Liver (tissue), 9 donors: ENCODE measurements around the gene BEAN1. TPM values are rescaled to one million over a fixed set of nuclear protein-coding genes. Genes with fewer than 3 reads are reported as not detected.
A peak's percentile ranks its signal among the peaks of the same experiment; 100 is the strongest.

Experiments used
- DNase-seq: peaks from one replicate; pipeline ENCODE4 v3.0.0-alpha.2; 2017; ENCODE audit warnings: low spot score
- H3K27ac ChIP-seq, 2 donors: one replicate each; pipeline ENCODE4 v1.7.0; 2013; ENCODE audit warnings: inconsistent platforms in 2 of 2, low read length in 2 of 2, control low read depth in 1 of 2, low read depth in 1 of 2, mild to moderate bottlenecking in 1 of 2
- H3K27me3 ChIP-seq, 4 donors: one replicate each; pipeline versions ENCODE4 v1.6.1 to v1.7.0; 2013; ENCODE audit warnings: low read length in 3 of 4, inconsistent platforms in 1 of 4, mild to moderate bottlenecking in 1 of 4, moderate library complexity in 1 of 4; ENCODE audit not compliant: control insufficient read depth in 4 of 4, insufficient read depth in 4 of 4
- H3K36me3 ChIP-seq, 4 donors: one replicate each; pipeline versions ENCODE4 v1.6.1 to v1.7.0; 2013; ENCODE audit warnings: low read length in 3 of 4, mild to moderate bottlenecking in 3 of 4, low read depth in 1 of 4, moderate library complexity in 1 of 4; ENCODE audit not compliant: control insufficient read depth in 4 of 4, insufficient read depth in 3 of 4
- H3K4me1 ChIP-seq, 4 donors: one replicate each; pipeline versions ENCODE4 v1.6.1 to v1.7.0; 2013; ENCODE audit warnings: low read length in 3 of 4, mild to moderate bottlenecking in 3 of 4, moderate library complexity in 1 of 4; ENCODE audit not compliant: control insufficient read depth in 4 of 4, insufficient read depth in 4 of 4
- H3K4me3 ChIP-seq, 3 donors: one replicate each; pipeline versions ENCODE4 v1.6.1 to v1.7.0; 2013; ENCODE audit warnings: low read length in 3 of 3, control low read depth in 1 of 3, low read depth in 1 of 3, mild to moderate bottlenecking in 1 of 3
- H3K9ac ChIP-seq, 2 donors: one replicate each; pipeline ENCODE4 v1.7.0; 2013; ENCODE audit warnings: low read length in 2 of 2, mild to moderate bottlenecking in 2 of 2, moderate library complexity in 2 of 2, control low read depth in 1 of 2, low read depth in 1 of 2
- H3K9me3 ChIP-seq, 4 donors: one replicate each; pipeline versions ENCODE4 v1.6.1 to v1.7.0; 2013; ENCODE audit warnings: low read length in 3 of 4; ENCODE audit not compliant: control insufficient read depth in 4 of 4
- EGR1 ChIP-seq, 2 donors: IDR thresholded peaks; 2 replicates each; pipeline ENCODE4 v1.6.1; 2016 to 2018; ENCODE audit warnings: antibody characterized with exemption in 2 of 2, low read depth in 2 of 2
- FOXA1 ChIP-seq: IDR thresholded peaks from 2 replicates; pipeline ENCODE4 v1.6.1; 2016; ENCODE audit warnings: antibody characterized with exemption
- GABPA ChIP-seq, 2 donors: IDR thresholded peaks in 1 of 2; conservative IDR thresholded peaks in 1 of 2; 2 replicates each; pipeline ENCODE4 v1.6.1; 2016; ENCODE audit warnings: antibody characterized with exemption in 2 of 2, mild to moderate bottlenecking in 1 of 2, moderate library complexity in 1 of 2
- HNF4A ChIP-seq, 2 donors: conservative IDR thresholded peaks; 2 replicates each; pipeline ENCODE4 v1.6.1; 2016; ENCODE audit warnings: antibody characterized with exemption in 2 of 2, mild to moderate bottlenecking in 2 of 2
- HNF4G ChIP-seq: IDR thresholded peaks from 2 replicates; pipeline ENCODE4 v1.6.1; 2016; ENCODE audit warnings: antibody characterized with exemption
- JUND ChIP-seq, 2 donors: IDR thresholded peaks; 2 replicates each; pipeline ENCODE4 v1.6.1; 2016; ENCODE audit warnings: antibody characterized with exemption in 2 of 2
- MAX ChIP-seq: IDR thresholded peaks from 2 replicates; pipeline ENCODE4 v1.6.1; 2016; ENCODE audit warnings: antibody characterized with exemption
- NR2F2 ChIP-seq: IDR thresholded peaks from 2 replicates; pipeline ENCODE4 v1.6.1; 2016; ENCODE audit warnings: antibody characterized with exemption
- RAD21 ChIP-seq, 2 donors: IDR thresholded peaks; 2 replicates each; pipeline ENCODE4 v1.6.1; 2016; ENCODE audit warnings: antibody characterized with exemption in 2 of 2, mild to moderate bottlenecking in 2 of 2
- REST ChIP-seq: IDR thresholded peaks from 2 replicates; pipeline ENCODE4 v1.6.1; 2016; ENCODE audit warnings: antibody characterized with exemption, mild to moderate bottlenecking
- RXRA ChIP-seq, 2 donors: IDR thresholded peaks; 2 replicates each; pipeline ENCODE4 v1.6.1; 2017 to 2018; ENCODE audit warnings: antibody characterized with exemption in 2 of 2, mild to moderate bottlenecking in 1 of 2
- YY1 ChIP-seq: IDR thresholded peaks from 2 replicates; pipeline ENCODE4 v1.6.1; 2016; ENCODE audit warnings: antibody characterized with exemption, mild to moderate bottlenecking
- WGBS: extraction: QIAGEN DNeasy Blood & Tissue Kit; methylation state at CpG from one replicate; pipeline ENCODE4 v1.1.7; 2013; 5-methylcytosine and 5-hydroxymethylcytosine counted together
- polyA plus RNA-seq, 2 donors: library from polyadenylated mRNA; stranded (reverse) in 1 of 2; unstranded in 1 of 2; fragments of 200-250 nt in 1 of 2; fragments of >200 nt in 1 of 2; fragmentation: Nextera tagmentation in 1 of 2; extraction: Ambion mirVana in 1 of 2; gene quantifications; one replicate each; pipeline versions ENCODE4 v1.2.1 to v1.2.3, GENCODE V29; 2013 to 2015
- total RNA-seq, 2 donors: library from RNA; depleted of rRNA; stranded (reverse); fragments of >200 nt; gene quantifications; one replicate each; pipeline ENCODE4 v1.2.3, GENCODE V29; 2014
- TF ChIP-seq, protein P1 (sequence below): fragments of 150-350 bp; IDR thresholded peaks from 2 replicates; pipeline ENCODE4 v1.5.1; 2017; ENCODE audit warnings: improper control_type of control experiment, low read depth, low read length; ENCODE audit not compliant: missing input control
- TF ChIP-seq, protein P2 (sequence below): IDR thresholded peaks from 2 replicates; pipeline ENCODE4 v1.6.1; 2016; ENCODE audit warnings: antibody characterized with exemption
- TF ChIP-seq, protein P3 (sequence below): IDR thresholded peaks from 2 replicates; pipeline ENCODE4 v1.6.1; 2016; ENCODE audit warnings: antibody characterized with exemption
- donor health status: healthy.
- donor health status: healthy.
- donor health status: healthy.
- donor health status: healthy.
- donor health status: healthy.

BEAN1 gene, protein sequence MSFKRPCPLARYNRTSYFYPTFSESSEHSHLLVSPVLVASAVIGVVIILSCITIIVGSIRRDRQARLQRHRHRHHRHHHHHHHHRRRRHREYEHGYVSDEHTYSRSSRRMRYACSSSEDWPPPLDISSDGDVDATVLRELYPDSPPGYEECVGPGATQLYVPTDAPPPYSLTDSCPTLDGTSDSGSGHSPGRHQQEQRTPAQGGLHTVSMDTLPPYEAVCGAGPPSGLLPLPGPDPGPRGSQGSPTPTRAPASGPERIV
- total RNA-seq: under 1 TPM in 1 of 2 donors, not detected in 1; 0.25 TPM
- polyA plus RNA-seq: under 1 TPM; 0.22 to 0.99 TPM

GRCh38 chr16:66427036-66427860 is at the start of gene BEAN1:
Gene BEAN1, plus strand, starts transcription at chr16:66427295. Its CDS starts 10,382 bp downstream, at chr16:66437677.
- Histone ChIP-seq H3K9me3 (no peaks in the 10 kb centered on the region), H3K9ac (no peak within 1 kb of the TSS), H3K4me3 (peak within 1 kb of the TSS in 2 of 3 donors; percentile 20 to 56), H3K27ac (no peak within 1 kb of the TSS), H3K36me3 (no peaks in the 10 kb centered on the region), H3K27me3 (peaks cover 4 to 8% (median 6%) of the 10 kb centered on the region in 4 donors), H3K4me1 (peaks cover 0 to 14% (median 9%) of the 10 kb centered on the region in 4 donors)
- DNase-seq: no peak
- TF ChIP-seq GABPA (IDR thresholded peaks at IDR 0.05 in 1 of 2, conservative IDR thresholded peaks at IDR 0.05 in 1 of 2) (no peak), HNF4A (conservative IDR thresholded peaks at IDR 0.05) (no peak), YY1 (no peak), JUND (IDR thresholded peaks at IDR 0.05) (no peak), MAX (no peak), REST (no peak), RXRA (IDR thresholded peaks at IDR 0.05) (no peak), HNF4G (no peak), EGR1 (IDR thresholded peaks at IDR 0.05; ENCODE audit: low read depth in 2 of 2) (no peak), FOXA1 (no peak), RAD21 (IDR thresholded peaks at IDR 0.05) (no peak), NR2F2 (no peak)
- TF ChIP-seq, protein P1, sequence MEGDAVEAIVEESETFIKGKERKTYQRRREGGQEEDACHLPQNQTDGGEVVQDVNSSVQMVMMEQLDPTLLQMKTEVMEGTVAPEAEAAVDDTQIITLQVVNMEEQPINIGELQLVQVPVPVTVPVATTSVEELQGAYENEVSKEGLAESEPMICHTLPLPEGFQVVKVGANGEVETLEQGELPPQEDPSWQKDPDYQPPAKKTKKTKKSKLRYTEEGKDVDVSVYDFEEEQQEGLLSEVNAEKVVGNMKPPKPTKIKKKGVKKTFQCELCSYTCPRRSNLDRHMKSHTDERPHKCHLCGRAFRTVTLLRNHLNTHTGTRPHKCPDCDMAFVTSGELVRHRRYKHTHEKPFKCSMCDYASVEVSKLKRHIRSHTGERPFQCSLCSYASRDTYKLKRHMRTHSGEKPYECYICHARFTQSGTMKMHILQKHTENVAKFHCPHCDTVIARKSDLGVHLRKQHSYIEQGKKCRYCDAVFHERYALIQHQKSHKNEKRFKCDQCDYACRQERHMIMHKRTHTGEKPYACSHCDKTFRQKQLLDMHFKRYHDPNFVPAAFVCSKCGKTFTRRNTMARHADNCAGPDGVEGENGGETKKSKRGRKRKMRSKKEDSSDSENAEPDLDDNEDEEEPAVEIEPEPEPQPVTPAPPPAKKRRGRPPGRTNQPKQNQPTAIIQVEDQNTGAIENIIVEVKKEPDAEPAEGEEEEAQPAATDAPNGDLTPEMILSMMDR: no peak
- TF ChIP-seq, protein P2, sequence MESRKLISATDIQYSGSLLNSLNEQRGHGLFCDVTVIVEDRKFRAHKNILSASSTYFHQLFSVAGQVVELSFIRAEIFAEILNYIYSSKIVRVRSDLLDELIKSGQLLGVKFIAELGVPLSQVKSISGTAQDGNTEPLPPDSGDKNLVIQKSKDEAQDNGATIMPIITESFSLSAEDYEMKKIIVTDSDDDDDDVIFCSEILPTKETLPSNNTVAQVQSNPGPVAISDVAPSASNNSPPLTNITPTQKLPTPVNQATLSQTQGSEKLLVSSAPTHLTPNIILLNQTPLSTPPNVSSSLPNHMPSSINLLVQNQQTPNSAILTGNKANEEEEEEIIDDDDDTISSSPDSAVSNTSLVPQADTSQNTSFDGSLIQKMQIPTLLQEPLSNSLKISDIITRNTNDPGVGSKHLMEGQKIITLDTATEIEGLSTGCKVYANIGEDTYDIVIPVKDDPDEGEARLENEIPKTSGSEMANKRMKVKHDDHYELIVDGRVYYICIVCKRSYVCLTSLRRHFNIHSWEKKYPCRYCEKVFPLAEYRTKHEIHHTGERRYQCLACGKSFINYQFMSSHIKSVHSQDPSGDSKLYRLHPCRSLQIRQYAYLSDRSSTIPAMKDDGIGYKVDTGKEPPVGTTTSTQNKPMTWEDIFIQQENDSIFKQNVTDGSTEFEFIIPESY: no peak
- TF ChIP-seq, protein P3, sequence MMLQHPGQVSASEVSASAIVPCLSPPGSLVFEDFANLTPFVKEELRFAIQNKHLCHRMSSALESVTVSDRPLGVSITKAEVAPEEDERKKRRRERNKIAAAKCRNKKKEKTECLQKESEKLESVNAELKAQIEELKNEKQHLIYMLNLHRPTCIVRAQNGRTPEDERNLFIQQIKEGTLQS: no peak
- 3% methylated on average over 118 of the region's 118 CpGs for WGBS
